Thyroid gland (tissue), 4 donors: ENCODE data around the gene ADAMTS16.

Experiments
- CTCF ChIP-seq, 6 experiments: fragments of 200-600 bp in 3 of 6; fragments of 450-650 bp in 3 of 6; sonication (generic) in 3 of 6; IDR thresholded peaks; one replicate each; pipeline ENCODE4 v1.5.1; 2016 to 2019; ENCODE audit warnings: antibody characterized with exemption in 6 of 6, mild to moderate bottlenecking in 2 of 6, inconsistent platforms in 1 of 6, moderate library complexity in 1 of 6
- POLR2A ChIP-seq, 2 donors: fragments of 450-650 bp; IDR thresholded peaks; one replicate each; pipeline ENCODE4 v1.6.1; 2017; ENCODE audit warnings: antibody characterized with exemption in 2 of 2, mild to moderate bottlenecking in 2 of 2, moderate library complexity in 1 of 2

GRCh38 chr5:5191906-5192305, 51.8 kb downstream of the ADAMTS16 start:
- TF ChIP-seq CTCF (IDR thresholded peaks at IDR 0.05), result no peak
- no peak for TF ChIP-seq POLR2A (IDR thresholded peaks at IDR 0.05)
